NCI-H526 (cell line): Measurements from ENCODE around the gene KTN1.

Experiments used
- DNase-seq, 2 experiments: peaks; one replicate each; lab custom pipeline; 2025; lab: John Stamatoyannopoulos, UW

The KTN1 gene

DNA sequence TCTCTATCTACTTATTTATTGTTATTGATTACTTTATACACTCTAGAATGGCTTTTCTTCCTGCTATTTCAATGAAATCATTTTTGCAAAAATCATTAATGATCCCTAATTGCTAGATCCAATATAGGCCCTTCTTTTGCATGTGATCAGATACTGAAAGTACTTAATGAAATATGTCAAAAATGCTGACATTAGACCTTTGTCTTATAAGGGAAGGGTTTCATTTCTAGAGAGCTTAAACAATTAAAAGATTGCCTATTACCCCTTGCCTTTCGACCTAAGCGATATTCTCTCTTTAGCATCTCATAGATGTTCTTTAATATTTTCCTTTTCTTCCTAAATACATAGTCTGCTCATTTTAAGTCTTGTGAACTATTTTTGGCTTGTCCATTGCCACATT is 101.1 kb downstream of the KTN1 start:
- no peak for DNase-seq

DNA sequence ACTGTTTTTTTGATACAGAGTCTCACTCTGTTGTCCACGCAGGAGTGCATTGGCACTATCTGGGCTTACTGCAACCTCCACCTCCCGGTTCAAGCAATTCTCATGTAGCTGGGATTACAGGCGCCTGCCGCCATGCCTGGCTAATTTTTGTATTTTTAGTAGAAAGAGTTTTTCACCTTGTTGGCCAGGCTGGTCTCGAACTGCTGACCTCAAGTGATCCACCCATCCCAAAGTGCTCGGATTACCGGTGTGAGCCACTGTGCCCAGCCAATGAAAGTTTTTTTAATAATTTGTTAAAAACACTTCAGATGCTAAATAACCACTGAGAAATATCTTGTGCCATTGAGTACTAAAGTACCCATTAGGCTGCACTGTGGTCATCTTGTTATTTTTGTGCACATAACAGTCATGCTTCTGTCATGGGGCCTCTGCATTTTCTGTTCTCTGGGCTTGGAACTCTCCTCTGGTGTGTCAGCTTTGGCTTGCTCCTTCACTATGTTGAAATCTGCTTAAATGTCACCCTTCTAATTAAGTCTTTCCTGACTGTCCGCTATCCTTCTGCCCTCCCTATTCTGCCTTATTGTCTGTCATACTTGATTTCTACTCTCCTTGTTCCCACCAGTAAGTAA is 105.1 kb downstream of the KTN1 start:
- no peak for DNase-seq

GRCh38 chr14:55686713-55687112 is 106.7 kb downstream of the KTN1 start:
- no peak for DNase-seq

DNA sequence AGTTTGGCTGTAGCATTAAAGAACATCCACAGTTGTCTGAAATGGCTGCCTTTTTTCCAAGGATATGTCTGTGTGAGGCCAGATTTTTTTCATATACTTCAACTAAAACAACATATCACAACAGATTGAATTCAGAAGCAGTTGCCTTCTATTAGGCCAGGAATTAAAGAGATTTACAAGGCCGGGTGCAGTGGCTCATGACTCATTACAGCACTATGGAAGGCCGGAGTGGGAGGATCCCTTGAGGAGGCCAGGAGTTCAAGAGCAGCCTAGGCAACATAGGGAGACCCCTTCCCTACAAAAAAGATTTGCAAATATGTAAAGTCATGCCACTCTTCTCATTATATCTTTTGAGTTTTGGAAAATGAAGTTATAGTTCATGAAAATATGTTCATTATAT is 108.6 kb downstream of the KTN1 start:
- DNase-seq = no peak

- peak; percentile 96 to 97 for DNase-seq
Measured at GRCh38 chr14:55689981-55690871, 110.2 kb downstream of the KTN1 start.

- peak; percentile 93 to 95 for DNase-seq
Measured at GRCh38 chr14:55691659-55692058, 111.7 kb downstream of the KTN1 start.

DNA sequence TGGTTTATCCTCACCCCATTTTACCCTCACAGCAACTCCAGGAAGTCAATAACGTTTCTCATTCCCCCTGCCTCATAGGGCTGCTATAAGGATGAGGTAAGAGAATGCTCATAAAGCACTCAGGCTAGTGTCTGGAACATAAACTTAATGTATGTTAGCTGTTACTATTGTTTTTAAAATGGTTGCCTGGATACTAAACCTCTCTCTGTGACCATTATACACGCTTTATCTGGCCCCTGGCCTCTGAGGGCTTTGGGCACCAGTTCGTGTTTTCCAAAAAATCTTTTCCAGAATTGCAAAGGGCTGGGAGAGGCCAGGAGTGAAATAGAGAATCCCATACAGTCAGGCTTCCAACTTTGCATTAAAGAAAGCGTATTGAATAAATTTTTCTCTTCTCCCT is 113.9 kb downstream of the KTN1 start:
- no peak for DNase-seq

- no peak for DNase-seq
Measured at GRCh38 chr14:55697414-55697861, 117.4 kb downstream of the KTN1 start.

DNA sequence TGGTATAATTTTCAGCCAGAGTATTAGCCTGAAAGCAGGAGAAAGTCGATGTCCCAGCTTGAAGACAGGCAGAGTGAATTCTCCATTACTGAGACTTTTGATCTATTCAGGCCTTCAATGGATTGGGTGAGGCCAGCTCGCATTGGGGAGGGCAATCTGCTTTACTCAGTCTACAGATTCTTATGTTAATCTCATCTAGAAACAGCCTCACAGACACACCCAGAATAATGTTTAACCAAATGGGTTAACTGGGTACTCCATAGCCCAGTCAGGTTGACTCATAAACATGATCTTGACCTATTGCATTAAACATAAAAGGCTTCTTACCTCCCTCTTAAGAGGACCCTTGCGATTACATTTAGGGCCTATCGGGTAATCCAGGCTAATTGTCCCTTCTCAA is 118.0 kb downstream of the KTN1 start:
- no peak for DNase-seq

GRCh38 chr14:55699131-55700057 is 119.4 kb downstream of the KTN1 start:
- DNase-seq = no peak

DNA sequence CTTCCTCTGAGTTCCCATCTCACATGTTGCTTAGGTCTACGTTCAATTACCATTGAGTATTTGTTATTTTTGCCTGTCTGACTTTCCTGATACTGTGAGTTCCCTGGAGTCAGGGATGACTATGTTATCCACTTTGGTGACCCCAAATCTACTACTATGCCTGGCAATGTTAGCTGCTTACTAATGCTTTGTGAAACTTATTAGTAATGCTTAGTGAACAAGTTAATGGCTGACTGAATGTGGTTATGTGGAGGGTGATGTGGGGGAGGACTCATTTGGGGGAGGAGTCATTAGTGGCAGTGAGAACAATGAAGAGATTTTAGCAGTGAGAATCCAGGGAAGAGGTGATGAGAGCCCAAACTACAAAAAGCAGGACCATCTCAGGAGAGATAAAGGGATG is 121.6 kb downstream of the KTN1 start:
- DNase-seq = no peak

DNA sequence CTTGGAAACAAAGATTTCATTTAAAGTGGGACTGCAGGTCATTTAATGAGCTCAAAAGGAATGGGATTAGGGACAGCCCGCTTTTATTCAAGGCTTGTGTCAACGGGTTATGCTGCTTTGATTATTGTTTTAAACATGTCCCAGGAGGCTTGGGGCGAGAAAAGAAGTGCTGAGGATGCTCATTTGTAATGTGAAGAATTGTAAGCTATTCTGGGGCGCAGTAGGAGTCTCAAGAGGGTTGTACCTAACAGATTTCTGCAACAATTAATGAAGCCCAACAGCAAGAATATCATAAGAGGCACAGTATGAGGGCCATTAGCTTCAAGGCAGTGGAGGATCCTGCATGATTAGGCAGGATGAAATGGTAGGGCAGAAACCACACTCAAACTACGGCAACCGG is 122.5 kb downstream of the KTN1 start:
- DNase-seq = no peak

DNA sequence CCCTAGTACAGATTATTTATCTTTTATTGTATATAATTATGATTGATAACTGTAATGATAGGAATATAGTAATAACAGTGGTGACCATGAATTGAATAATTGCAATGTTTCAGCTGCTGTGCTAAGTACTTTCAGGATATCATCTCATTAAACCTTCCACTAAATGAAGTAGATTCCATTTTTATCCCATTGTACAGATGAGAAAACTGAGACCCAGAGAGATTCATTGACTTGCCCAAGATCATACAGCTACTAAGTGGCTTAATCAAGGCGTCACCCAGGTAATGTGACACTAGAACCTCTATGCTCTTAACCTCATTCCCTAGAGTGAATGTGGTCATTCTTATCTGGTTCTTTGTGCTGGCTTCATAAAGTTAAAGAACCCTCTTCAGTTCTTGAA is 124.6 kb downstream of the KTN1 start:
- DNase-seq = no peak

DNA sequence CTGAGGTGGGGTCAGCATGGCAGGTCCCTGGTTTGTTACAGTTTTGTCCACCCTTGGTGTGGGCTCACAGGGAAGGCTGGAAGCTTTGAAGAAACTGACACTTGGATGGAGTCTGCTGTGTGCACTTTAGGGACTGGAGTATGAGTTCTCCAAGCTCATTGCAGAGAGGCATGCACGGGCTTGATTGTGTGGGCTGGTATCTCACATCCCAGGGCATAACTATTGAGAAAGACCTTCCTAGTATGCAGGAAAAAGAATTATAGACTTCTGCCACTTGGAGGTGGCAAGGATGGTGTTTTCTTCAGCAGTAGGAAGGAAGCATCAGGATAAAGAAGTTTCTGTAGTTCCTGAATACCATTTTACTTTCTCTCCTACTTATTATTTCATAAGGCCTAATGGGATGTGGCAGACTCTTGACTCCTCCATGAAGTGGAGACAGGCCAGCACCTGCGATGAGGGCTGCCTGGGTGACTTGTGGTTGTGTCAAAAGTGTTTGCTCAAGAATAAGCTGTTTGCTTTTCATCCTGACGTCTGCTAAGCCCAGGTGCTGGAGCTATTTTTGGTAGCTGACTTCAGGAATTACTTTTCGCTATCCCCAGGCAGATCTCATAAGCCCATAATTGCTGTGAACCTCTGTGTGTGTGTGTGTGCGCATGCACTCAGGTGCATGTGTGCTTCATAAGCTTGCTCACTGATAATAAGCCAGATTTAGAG is 125.8 kb downstream of the KTN1 start:
- DNase-seq = peak; percentile 83 to 85

DNA sequence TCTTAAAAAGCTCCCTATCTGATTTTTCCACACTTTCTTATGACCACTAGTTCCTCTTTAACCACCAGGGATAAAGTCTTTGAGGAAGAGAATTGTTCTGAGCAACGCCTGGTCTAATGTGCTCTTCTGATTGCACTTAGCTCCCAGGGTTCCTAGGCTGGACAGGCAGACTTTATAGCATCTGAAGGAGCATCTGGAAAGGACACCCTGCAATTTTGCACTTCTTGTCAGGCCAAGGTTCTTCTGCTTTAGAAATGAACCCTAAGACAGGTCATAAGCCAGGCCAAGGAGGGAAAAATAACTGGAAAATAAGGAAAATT is 126.3 kb downstream of the KTN1 start:
- DNase-seq = no peak

- DNase-seq = no peak
Measured at GRCh38 chr14:55706893-55707292, 126.9 kb downstream of the KTN1 start.

DNA sequence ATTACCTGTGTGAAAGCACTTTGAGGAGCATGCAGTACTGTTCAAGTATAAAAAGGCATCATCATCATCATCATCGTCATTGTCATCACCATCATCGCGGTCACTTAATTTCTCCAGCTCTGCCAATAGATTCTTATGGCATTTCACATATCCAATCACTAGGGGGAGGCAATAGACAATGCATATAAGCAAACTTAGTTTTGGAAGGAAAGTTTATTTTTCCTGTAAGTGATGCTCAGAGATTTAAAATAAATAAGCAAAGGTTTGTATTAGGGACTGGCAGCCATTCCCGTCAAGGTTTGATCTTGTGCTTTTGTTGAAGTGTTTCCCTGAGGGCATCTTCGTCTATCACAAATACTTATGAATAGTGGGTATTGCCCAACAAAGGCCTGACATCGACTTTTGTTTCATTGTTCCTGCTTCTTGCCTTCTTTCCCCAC is 127.4 kb downstream of the KTN1 start:
- peak; percentile 47 to 68 for DNase-seq

DNA sequence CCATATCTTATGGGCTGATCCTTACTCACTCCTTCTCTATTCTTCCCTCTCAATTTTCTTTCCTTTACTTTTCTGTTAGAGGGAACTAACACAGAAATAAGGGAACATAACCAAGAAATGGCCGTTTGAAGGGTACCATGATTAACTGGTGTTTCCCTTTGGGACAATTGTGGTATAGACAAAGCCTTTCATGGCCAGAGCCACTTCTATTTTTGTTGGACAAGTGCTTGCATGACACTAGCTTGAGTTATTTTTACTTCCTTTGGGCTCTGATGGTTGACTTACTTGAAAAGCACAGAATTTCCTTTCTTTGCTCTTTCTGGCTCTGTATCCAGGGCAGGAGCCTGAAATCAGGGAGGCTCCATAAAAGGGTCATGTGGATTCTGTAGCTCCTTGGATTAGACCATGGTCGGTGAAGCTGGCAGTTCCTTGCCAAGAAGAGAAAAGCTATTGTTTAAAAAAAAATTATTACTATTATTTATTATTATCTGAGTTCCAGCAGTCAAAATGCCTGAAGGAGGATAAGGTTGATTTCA is 130.6 kb downstream of the KTN1 start:
- DNase-seq = no peak

DNA sequence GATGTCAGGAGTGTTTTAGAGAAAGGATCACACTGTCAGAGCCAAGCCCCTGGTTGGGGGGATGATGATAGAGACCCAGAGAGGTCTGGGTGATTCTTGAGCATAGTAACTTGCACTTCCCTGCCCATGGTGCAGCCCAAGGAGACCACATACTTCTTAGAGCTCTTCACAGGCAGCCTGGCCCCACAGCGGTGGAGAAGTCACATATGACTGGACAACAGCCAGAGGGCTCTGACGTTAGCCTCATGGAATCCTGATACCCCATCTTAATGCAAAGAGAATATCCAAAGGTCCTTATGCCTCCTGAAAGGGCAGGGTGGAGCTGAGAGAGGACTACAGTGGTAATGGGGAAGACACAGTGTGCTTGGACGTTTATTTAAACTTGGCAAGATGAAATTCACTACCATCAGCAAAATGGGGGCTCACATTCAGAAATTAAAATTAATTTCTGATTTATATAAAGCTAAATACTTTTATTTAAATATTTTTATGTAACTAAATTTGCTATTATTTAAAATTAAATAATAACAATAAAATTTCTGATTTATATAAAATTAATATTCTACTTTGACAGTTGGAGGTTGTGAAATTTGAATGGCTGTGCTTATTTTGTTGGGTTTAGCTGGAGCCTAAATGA is 131.3 kb downstream of the KTN1 start:
- DNase-seq = no peak

DNA sequence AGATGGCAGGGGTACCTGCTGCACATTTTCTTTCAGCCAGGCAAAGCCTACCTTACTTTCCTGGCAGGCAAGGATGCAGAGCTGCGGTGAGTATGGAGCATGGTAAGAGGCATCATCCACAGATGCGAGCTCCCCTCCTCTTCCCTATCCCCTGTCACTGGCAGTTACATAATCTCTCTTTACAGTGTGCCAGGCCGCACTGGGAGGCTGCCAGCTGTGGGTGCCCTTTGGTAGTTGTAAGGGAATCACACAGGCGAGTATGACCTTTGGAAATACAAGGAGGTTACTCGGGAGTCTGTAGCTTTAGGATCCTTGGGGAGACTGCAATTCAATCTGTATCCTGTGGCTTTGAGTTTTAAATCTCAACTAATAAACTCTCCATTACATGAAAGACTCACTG is 132.5 kb downstream of the KTN1 start:
- no peak for DNase-seq

- no peak for DNase-seq
Measured at GRCh38 chr14:55713486-55713885, 133.5 kb downstream of the KTN1 start.
